ENCODE data around the gene KCP. TPM values are rescaled to one million over a fixed set of nuclear protein-coding genes. Genes with fewer than 3 reads are reported as not detected.

Gene KCP
- total RNA-seq, 1 donor from 2014 or later = 0.70 TPM

DNA sequence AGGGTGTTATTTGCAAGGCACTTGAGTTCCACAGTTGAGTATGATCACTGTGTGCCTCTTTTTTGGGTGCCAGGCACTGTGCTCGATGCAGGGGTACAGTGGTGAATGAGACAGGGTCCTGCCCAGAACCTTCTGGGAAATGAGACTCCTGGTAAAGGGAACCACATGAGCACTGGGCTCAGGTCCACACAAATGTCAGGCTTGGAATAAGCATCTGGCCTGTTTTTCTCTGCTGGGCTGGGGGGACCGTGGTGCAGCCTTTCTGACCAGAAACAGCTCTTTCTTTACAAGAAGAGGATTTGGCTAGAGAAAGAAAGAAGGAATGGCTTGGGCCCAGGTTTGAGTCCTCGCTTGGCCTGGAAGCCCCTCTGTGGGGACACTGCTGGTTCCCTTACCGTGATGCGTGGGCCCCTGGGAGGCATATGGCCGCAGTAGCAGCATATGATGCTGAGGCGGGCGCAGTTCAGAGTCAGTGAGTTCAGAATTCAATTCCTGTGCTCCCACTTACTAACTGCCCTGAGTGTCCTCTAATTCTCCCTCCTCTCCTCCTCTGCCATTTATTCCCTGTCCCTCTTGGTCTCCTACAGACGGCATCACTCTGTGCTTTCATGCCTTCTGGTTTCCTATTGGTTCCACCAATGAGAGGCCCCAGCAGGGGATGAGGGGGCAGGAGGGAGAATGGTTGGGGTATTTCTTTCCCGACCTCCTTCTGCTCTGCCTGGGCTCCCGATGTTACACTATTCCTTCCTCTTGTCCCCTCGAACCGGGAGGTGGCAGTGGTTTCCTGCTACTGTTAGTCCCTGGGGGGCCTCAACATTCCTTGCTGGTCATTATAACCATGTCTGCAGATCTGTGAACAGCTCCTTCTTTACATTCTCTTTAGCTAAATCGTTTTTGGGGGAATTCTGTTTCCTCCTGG, 9.6 kb upstream of the KCP start:
- H3K4me3 Mint-ChIP-seq (ENCODE audit: unreplicated experiment) = no peak overlapping the region
- H3K27ac Mint-ChIP-seq (ENCODE audit: unreplicated experiment) = no peak overlapping the region
- no peaks in the 10 kb centered on the region for H3K36me3 Mint-ChIP-seq (ENCODE audit: unreplicated experiment)
- TF ChIP-seq, protein P1, sequence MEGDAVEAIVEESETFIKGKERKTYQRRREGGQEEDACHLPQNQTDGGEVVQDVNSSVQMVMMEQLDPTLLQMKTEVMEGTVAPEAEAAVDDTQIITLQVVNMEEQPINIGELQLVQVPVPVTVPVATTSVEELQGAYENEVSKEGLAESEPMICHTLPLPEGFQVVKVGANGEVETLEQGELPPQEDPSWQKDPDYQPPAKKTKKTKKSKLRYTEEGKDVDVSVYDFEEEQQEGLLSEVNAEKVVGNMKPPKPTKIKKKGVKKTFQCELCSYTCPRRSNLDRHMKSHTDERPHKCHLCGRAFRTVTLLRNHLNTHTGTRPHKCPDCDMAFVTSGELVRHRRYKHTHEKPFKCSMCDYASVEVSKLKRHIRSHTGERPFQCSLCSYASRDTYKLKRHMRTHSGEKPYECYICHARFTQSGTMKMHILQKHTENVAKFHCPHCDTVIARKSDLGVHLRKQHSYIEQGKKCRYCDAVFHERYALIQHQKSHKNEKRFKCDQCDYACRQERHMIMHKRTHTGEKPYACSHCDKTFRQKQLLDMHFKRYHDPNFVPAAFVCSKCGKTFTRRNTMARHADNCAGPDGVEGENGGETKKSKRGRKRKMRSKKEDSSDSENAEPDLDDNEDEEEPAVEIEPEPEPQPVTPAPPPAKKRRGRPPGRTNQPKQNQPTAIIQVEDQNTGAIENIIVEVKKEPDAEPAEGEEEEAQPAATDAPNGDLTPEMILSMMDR (IDR thresholded peaks at IDR 0.05) = peak; percentile 22
- H3K9me3 Mint-ChIP-seq (ENCODE audit: unreplicated experiment) = no peaks in the 10 kb centered on the region
- no peak for DNase-seq (ENCODE audit: extremely low spot score, unreplicated experiment)
- H3K27me3 Mint-ChIP-seq (ENCODE audit: unreplicated experiment) = peaks cover 73% of the 10 kb centered on the region
- peaks cover 1% of the 10 kb centered on the region for H3K4me1 Mint-ChIP-seq (ENCODE audit: unreplicated experiment)

DNA sequence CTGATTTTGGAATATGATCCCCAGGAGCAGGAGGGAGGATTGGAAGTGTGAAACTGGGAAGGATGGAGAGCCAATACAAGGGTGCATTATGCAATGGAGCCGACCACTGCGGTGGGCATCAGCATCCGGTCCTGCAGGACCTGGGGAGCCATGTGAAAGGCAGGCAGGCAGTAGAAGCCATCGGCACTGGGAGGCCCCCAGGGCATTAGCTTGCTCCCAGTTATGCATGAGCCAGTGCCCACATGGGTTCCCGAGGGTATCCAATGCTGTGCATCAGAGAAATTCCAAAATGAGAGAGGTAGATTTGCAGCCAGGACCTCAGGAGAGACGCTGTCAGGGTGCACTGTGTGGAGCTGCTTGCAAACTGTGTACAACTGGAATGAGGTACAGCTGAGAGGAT, 8.7 kb upstream of the KCP start:
- Mint-ChIP-seq H3K4me1 (ENCODE audit: unreplicated experiment) (peaks cover 1% of the 10 kb centered on the region), H3K36me3 (ENCODE audit: unreplicated experiment) (no peaks in the 10 kb centered on the region), H3K9me3 (ENCODE audit: unreplicated experiment) (no peaks in the 10 kb centered on the region), H3K4me3 (ENCODE audit: unreplicated experiment) (no peak overlapping the region), H3K27ac (ENCODE audit: unreplicated experiment) (no peak overlapping the region), H3K27me3 (ENCODE audit: unreplicated experiment) (peaks cover 64% of the 10 kb centered on the region)
- TF ChIP-seq, protein P1 (IDR thresholded peaks at IDR 0.05) = no peak
- no peak for DNase-seq (ENCODE audit: extremely low spot score, unreplicated experiment)

DNA sequence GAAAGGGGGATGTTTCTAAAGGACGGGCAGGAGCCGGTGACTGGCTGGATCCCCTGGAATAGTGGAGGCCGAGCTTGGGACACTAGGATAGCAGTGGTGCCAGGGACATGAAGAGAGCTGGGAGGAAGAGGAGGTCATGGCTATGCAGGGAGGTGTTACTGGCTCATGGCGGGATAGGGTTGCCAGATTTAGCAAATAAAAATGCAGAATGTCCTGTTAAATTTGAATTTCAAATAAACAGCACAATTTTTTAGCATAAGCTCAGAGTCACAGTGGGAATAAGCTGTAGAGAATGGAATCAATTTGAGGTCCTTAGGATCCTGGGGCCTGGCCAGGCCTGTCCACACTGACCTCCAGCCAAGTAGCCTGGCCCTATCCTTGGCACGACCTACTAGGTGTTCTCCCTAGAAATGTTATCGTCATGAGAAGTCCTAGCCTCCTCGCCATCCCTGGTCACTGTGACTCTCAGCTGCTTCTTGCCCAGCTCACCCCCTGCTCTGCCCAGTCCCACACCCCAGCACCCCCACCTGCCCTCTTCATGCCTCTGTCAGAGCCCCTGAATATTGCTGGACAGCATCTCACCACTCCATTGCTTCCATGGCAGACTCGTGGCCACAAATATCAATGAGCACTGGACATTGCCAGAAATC, 7.6 kb upstream of the KCP start:
- no peaks in the 10 kb centered on the region for H3K9me3 Mint-ChIP-seq (ENCODE audit: unreplicated experiment)
- peaks cover 55% of the 10 kb centered on the region for H3K27me3 Mint-ChIP-seq (ENCODE audit: unreplicated experiment)
- DNase-seq (ENCODE audit: extremely low spot score, unreplicated experiment) = no peak
- TF ChIP-seq, protein P1 (IDR thresholded peaks at IDR 0.05) = no peak
- no peak overlapping the region for H3K4me3 Mint-ChIP-seq (ENCODE audit: unreplicated experiment)
- no peaks in the 10 kb centered on the region for H3K36me3 Mint-ChIP-seq (ENCODE audit: unreplicated experiment)
- H3K27ac Mint-ChIP-seq (ENCODE audit: unreplicated experiment) = no peak overlapping the region
- peaks cover 1% of the 10 kb centered on the region for H3K4me1 Mint-ChIP-seq (ENCODE audit: unreplicated experiment)

DNA sequence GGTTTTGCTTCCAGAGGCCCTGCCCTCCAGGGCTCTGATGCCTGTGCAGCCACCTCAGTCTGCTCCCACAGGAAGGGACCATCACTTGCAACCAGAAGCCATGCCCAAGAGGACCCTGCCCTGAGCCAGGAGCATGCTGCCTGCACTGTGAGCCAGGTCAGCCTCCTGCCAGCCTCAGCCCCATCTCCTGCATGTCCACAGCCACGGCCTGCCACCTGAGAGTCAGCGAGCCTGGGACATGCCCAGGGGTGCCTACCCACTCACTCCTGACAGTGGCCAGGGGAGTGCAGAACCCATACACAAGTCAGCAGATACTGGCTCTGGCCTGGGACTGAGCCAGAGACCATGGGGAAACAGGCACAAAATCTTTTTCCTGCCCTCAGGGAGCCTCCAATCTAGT, 6.6 kb upstream of the KCP start:
- TF ChIP-seq, protein P1 (IDR thresholded peaks at IDR 0.05) = no peak
- H3K36me3 Mint-ChIP-seq (ENCODE audit: unreplicated experiment) = no peaks in the 10 kb centered on the region
- no peak overlapping the region for H3K27ac Mint-ChIP-seq (ENCODE audit: unreplicated experiment)
- H3K27me3 Mint-ChIP-seq (ENCODE audit: unreplicated experiment) = peaks cover 49% of the 10 kb centered on the region
- H3K4me1 Mint-ChIP-seq (ENCODE audit: unreplicated experiment) = peaks cover 1% of the 10 kb centered on the region
- no peak overlapping the region for H3K4me3 Mint-ChIP-seq (ENCODE audit: unreplicated experiment)
- no peaks in the 10 kb centered on the region for H3K9me3 Mint-ChIP-seq (ENCODE audit: unreplicated experiment)
- DNase-seq (ENCODE audit: extremely low spot score, unreplicated experiment) = no peak

DNA sequence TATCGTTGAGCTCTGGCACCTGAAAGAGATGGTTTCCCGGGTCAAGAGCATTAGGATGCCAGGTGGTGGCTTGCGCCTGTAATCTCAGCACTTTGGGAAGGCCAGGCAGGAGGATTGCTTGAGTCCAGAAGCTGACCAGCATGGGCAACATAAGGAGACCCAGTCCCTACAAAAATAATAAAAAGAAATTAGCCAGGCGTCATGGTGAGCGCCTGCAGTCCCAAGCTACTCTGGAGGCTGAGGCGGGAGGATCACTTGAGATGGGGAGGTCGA, 6.1 kb upstream of the KCP start:
- Mint-ChIP-seq H3K36me3 (ENCODE audit: unreplicated experiment) (no peaks in the 10 kb centered on the region), H3K4me3 (ENCODE audit: unreplicated experiment) (no peak overlapping the region), H3K27me3 (ENCODE audit: unreplicated experiment) (peaks cover 48% of the 10 kb centered on the region), H3K4me1 (ENCODE audit: unreplicated experiment) (peaks cover 1% of the 10 kb centered on the region), H3K27ac (ENCODE audit: unreplicated experiment) (no peak overlapping the region), H3K9me3 (ENCODE audit: unreplicated experiment) (no peaks in the 10 kb centered on the region)
- DNase-seq (ENCODE audit: extremely low spot score, unreplicated experiment) = no peak
- TF ChIP-seq, protein P1 (IDR thresholded peaks at IDR 0.05) = no peak

Measured in osteocyte (in vitro differentiated cells).